Caco-2 (cell line): Measurements from ENCODE around the gene ID3. TPM values are rescaled to one million over a fixed set of nuclear protein-coding genes. Genes with fewer than 3 reads are reported as not detected.
A peak's percentile ranks its signal among the peaks of the same experiment; 100 is the strongest.

ENCODE experiments used
- Bru-seq: library from RNA; stranded (reverse); fragments of 400-500 nt; gene quantifications from one replicate; lab custom pipeline; 2021; lab: Mats Ljungman, UMichigan
- BruChase-seq, 2 experiments: library from RNA; stranded (reverse); fragments of 400-500 nt; gene quantifications; one replicate each; lab custom pipeline; 2021; lab: Mats Ljungman, UMichigan
- BruUV-seq: library from RNA; stranded (reverse); fragments of 400-500 nt; replicated peaks from 2 replicates; lab custom pipeline; 2021; lab: Mats Ljungman, UMichigan
- CTCF ChIA-PET: fragments of 300-600 bp; sonication (Branson Sonifier 250); formaldehyde crosslinking; loops from one replicate; lab custom pipeline; 2022; ENCODE audit warnings: antibody characterized with exemption; lab: Charles Lee
- POLR2A ChIA-PET: fragments of 300-600 bp; sonication (Branson Sonifier 250); formaldehyde crosslinking; loops from one replicate; lab custom pipeline; 2022; ENCODE audit warnings: antibody characterized with exemption; lab: Charles Lee
- DNase-seq, 2 experiments: peaks; one replicate each; pipeline versions ENCODE4 v3.0.0 to v3.0.0-alpha.2; 2020 to 2022
- H3K27me3 ChIP-seq: replicated peaks from 2 replicates; pipeline ENCODE4 v1.6.0; 2011; ENCODE audit warnings: low read length; ENCODE audit not compliant: control insufficient read depth, insufficient read depth
- H3K36me3 ChIP-seq: 2 replicates; pipeline ENCODE4 v1.5.1; 2011; ENCODE audit warnings: low read length; ENCODE audit not compliant: control insufficient read depth, insufficient read depth
- H3K4me1 ChIP-seq: fragments of 250-450 bp; sonication (Bioruptor Pico); 2 replicates; pipeline ENCODE4 v1.5.1; 2020; ENCODE audit warnings: mild to moderate bottlenecking
- H3K4me3 ChIP-seq: 2 replicates; pipeline ENCODE4 v1.5.1; 2011; ENCODE audit warnings: low read depth, mild to moderate bottlenecking, control low read depth, low read length
- H3K9me3 ChIP-seq: fragments of 250-450 bp; sonication (Bioruptor Pico); 2 replicates; pipeline ENCODE4 v1.5.1; 2020; ENCODE audit warnings: mild to moderate bottlenecking, moderate library complexity
- H3K27ac Mint-ChIP-seq: one replicate; pipeline ENCODE4 v1.8.0; 2022; ENCODE audit warnings: mixed read lengths; ENCODE audit not compliant: unreplicated experiment
- H3K27me3 Mint-ChIP-seq: one replicate; pipeline ENCODE4 v1.8.0; 2022; ENCODE audit warnings: mixed read lengths; ENCODE audit not compliant: insufficient read depth, unreplicated experiment
- H3K36me3 Mint-ChIP-seq: one replicate; pipeline ENCODE4 v1.8.0; 2022; ENCODE audit warnings: mild to moderate bottlenecking, mixed read lengths; ENCODE audit not compliant: insufficient read depth, unreplicated experiment
- H3K4me1 Mint-ChIP-seq: one replicate; pipeline ENCODE4 v1.8.0; 2022; ENCODE audit warnings: low read depth, mixed read lengths; ENCODE audit not compliant: unreplicated experiment
- H3K4me3 Mint-ChIP-seq: one replicate; pipeline ENCODE4 v1.8.0; 2022; ENCODE audit warnings: mild to moderate bottlenecking, moderate library complexity, mixed read lengths; ENCODE audit not compliant: unreplicated experiment
- H3K9me3 Mint-ChIP-seq: one replicate; pipeline ENCODE4 v1.8.0; 2022; ENCODE audit warnings: mixed read lengths; ENCODE audit not compliant: unreplicated experiment
- CTCF ChIP-seq, 2 experiments: fragments of 200-600 bp in 1 of 2; IDR thresholded peaks; 1 replicate in 1 of 2; 2 replicates in 1 of 2; pipeline versions ENCODE4 v1.5.1 to v1.8.0; 2011 to 2022; ENCODE audit warnings: antibody characterized with exemption in 1 of 2, control low read depth in 1 of 2, inconsistent platforms in 1 of 2, low read depth in 1 of 2, low read length in 1 of 2, mild to moderate bottlenecking in 1 of 2, moderate library complexity in 1 of 2; ENCODE audit not compliant: insufficient read depth in 1 of 2, severe bottlenecking in 1 of 2, unreplicated experiment in 1 of 2
- intact Hi-C: fragments of 100-400 bp; cut with micrococcal nuclease; formaldehyde crosslinking; loops from one replicate; pipeline ENCODE4 v1.10.0; 2022; ENCODE audit not compliant: unreplicated experiment
- long read RNA-seq: library from polyadenylated mRNA; stranded (forward); transcript quantifications from one replicate; pipeline ENCODE4 v2.0.0, GENCODE V29; 2022
- total RNA-seq: library from RNA; stranded (reverse); gene quantifications from 2 replicates; pipeline ENCODE4 v1.2.3, GENCODE V29; 2022

Gene ID3
- total RNA-seq (13.7 and 18.0 TPM in 2 replicates), Bru-seq, nascent RNA (percentile 78 among the genes with signal in this experiment), BruChase-seq, experiment 1, labeled RNA remaining after a 2-hour chase (percentile 69 among the genes with signal in this experiment), BruChase-seq, experiment 2, labeled RNA remaining after a 6-hour chase (percentile 44 among the genes with signal in this experiment)
- long read RNA-seq, transcript ID3-201 (3 exons, 1,251 nt): major isoform, 28 of 36 reads
- long read RNA-seq, partial matches to known transcripts: 0 of 36 reads
- long read RNA-seq, other reads (novel, unspliced or antisense): 7 of 36 reads

- TSS peak; percentile 90 for BruUV-seq
- no peak for TF ChIP-seq CTCF (IDR thresholded peaks at IDR 0.05; ENCODE audit: insufficient read depth in 1 of 2, low read depth in 1 of 2, low read length in 1 of 2, severe bottlenecking in 1 of 2, unreplicated experiment in 1 of 2)
- no peaks in the 10 kb centered on the region for H3K27me3 ChIP-seq
- peak; percentile 92 to 94 for DNase-seq
- intact Hi-C loops: loop anchor here (2.0 to 5.0 kb wide), 2 partner anchors 17 to 33 kb away; no protein-coding TSS in a partner anchor
- no peaks in the 10 kb centered on the region for H3K36me3 ChIP-seq
- Mint-ChIP-seq H3K36me3 (peaks cover 20% of the 10 kb centered on the region), H3K27me3 (no peaks in the 10 kb centered on the region), H3K27ac (peak within 1 kb of the TSS; percentile 97), H3K9me3 (no peaks in the 10 kb centered on the region), H3K4me1 (peaks cover 46% of the 10 kb centered on the region), H3K4me3 (peak within 1 kb of the TSS; percentile 87)
- ChIA-PET POLR2A (interaction anchor here (0.7 to 3.8 kb wide), 4 partner anchors 9 to 215 kb away, joined by 3 to 46 read pairs (median 8); partner anchors contain the start of gene HNRNPR), CTCF (interaction anchor here (0.6 to 3.0 kb wide), 12 partner anchors 9 to 132 kb away, joined by 3 to 20 read pairs (median 3); partner anchors contain the start of gene RPL11)
- peak within 1 kb of the TSS; percentile 68 for H3K4me3 ChIP-seq
- H3K9me3 ChIP-seq: no peaks in the 10 kb centered on the region
- peaks cover 71% of the 10 kb centered on the region for H3K4me1 ChIP-seq
Measured at GRCh38 chr1:23559136-23559984, at the start of gene ID3. TSS of gene ID3 (minus strand) at chr1:23559501. CDS start at chr1:23559426, 75 bp downstream.

- Histone ChIP-seq H3K9me3 (no peaks in the 10 kb centered on the region), H3K4me1 (no peaks in the 10 kb centered on the region), H3K27me3 (no peaks in the 10 kb centered on the region), H3K36me3 (no peaks in the 10 kb centered on the region), H3K4me3 (no peak overlapping the region)
- Mint-ChIP-seq H3K9me3 (no peaks in the 10 kb centered on the region), H3K4me1 (no peaks in the 10 kb centered on the region), H3K27ac (no peak overlapping the region), H3K4me3 (no peak overlapping the region), H3K27me3 (no peaks in the 10 kb centered on the region), H3K36me3 (no peaks in the 10 kb centered on the region)
- intact Hi-C loops: no loop called here
- ChIA-PET CTCF (no interaction called here), POLR2A (no interaction called here)
- DNase-seq: no peak
- no TSS peak for BruUV-seq
- no peak for TF ChIP-seq CTCF (IDR thresholded peaks at IDR 0.05; ENCODE audit: insufficient read depth in 1 of 2, low read depth in 1 of 2, low read length in 1 of 2, severe bottlenecking in 1 of 2, unreplicated experiment in 1 of 2)
Measured at GRCh38 chr1:23607944-23608343, 48.6 kb upstream of the ID3 start.
